Measurements from ENCODE around the gene OCIAD1.
"Not testable (repeated sequence)": the region's sequence is repeated elsewhere in the genome, so short reads cannot be mapped to it uniquely, and the experiment has no call there.

OCIAD1 gene

GRCh38 chr4:48848799-48849198, 17.9 kb downstream of the OCIAD1 start:
- H3K36me3 ChIP-seq (ENCODE audit: control insufficient read depth in 5 of 5, insufficient read depth in 5 of 5, low read length in 5 of 5), result peaks cover 28 to 46% (median 34%) of the 10 kb centered on the region in 5 donors
- H3K4me1 ChIP-seq (ENCODE audit: control insufficient read depth in 5 of 5, insufficient read depth in 5 of 5, low read length in 5 of 5); H3K27ac ChIP-seq (ENCODE audit: low read depth, low read length); H3K9ac ChIP-seq (ENCODE audit: low read length in 5 of 5); H3K4me3 ChIP-seq (ENCODE audit: low read depth in 1 of 5, low read length in 5 of 5); H3K9me3 ChIP-seq (ENCODE audit: control insufficient read depth in 5 of 5, low read length in 5 of 5); H3K27me3 ChIP-seq (ENCODE audit: control insufficient read depth in 5 of 5, insufficient read depth in 4 of 5, low read length in 5 of 5): not testable (repeated sequence)

GRCh38 chr4:48851651-48852050, 20.8 kb downstream of the OCIAD1 start:
- Histone ChIP-seq H3K4me3 (ENCODE audit: low read depth in 1 of 5, low read length in 5 of 5) (no peak overlapping the region), H3K27me3 (ENCODE audit: control insufficient read depth in 5 of 5, insufficient read depth in 4 of 5, low read length in 5 of 5) (no peaks in the 10 kb centered on the region), H3K36me3 (ENCODE audit: control insufficient read depth in 5 of 5, insufficient read depth in 5 of 5, low read length in 5 of 5) (peaks cover 27 to 36% (median 28%) of the 10 kb centered on the region in 5 donors), H3K9me3 (ENCODE audit: control insufficient read depth in 5 of 5, low read length in 5 of 5) (no peaks in the 10 kb centered on the region), H3K27ac (ENCODE audit: low read depth, low read length) (no peak overlapping the region), H3K4me1 (ENCODE audit: control insufficient read depth in 5 of 5, insufficient read depth in 5 of 5, low read length in 5 of 5) (peaks cover 0 to 5% (median 0%) of the 10 kb centered on the region in 5 donors), H3K9ac (ENCODE audit: low read length in 5 of 5) (no peak overlapping the region)

- Histone ChIP-seq H3K27ac (ENCODE audit: low read depth, low read length) (no peak overlapping the region), H3K36me3 (ENCODE audit: control insufficient read depth in 5 of 5, insufficient read depth in 5 of 5, low read length in 5 of 5) (peaks cover 27 to 49% (median 44%) of the 10 kb centered on the region in 5 donors), H3K4me3 (ENCODE audit: low read depth in 1 of 5, low read length in 5 of 5) (no peak overlapping the region), H3K9ac (ENCODE audit: low read length in 5 of 5) (no peak overlapping the region), H3K27me3 (ENCODE audit: control insufficient read depth in 5 of 5, insufficient read depth in 4 of 5, low read length in 5 of 5) (no peaks in the 10 kb centered on the region), H3K4me1 (ENCODE audit: control insufficient read depth in 5 of 5, insufficient read depth in 5 of 5, low read length in 5 of 5) (peaks cover 0 to 5% (median 0%) of the 10 kb centered on the region in 5 donors), H3K9me3 (ENCODE audit: control insufficient read depth in 5 of 5, low read length in 5 of 5) (no peaks in the 10 kb centered on the region)
Observed at GRCh38 chr4:48853604-48854394, 22.9 kb downstream of the OCIAD1 start.

- H3K27me3 ChIP-seq (ENCODE audit: control insufficient read depth in 5 of 5, insufficient read depth in 4 of 5, low read length in 5 of 5), result no peaks in the 10 kb centered on the region
- no peak overlapping the region for H3K9ac ChIP-seq (ENCODE audit: low read length in 5 of 5)
- H3K9me3 ChIP-seq (ENCODE audit: control insufficient read depth in 5 of 5, low read length in 5 of 5), result no peaks in the 10 kb centered on the region
- peaks cover 27 to 49% (median 44%) of the 10 kb centered on the region in 5 donors for H3K36me3 ChIP-seq (ENCODE audit: control insufficient read depth in 5 of 5, insufficient read depth in 5 of 5, low read length in 5 of 5)
- no peak overlapping the region for H3K27ac ChIP-seq (ENCODE audit: low read depth, low read length)
- H3K4me3 ChIP-seq (ENCODE audit: low read depth in 1 of 5, low read length in 5 of 5), result no peak overlapping the region
- peaks cover 0 to 5% (median 0%) of the 10 kb centered on the region in 5 donors for H3K4me1 ChIP-seq (ENCODE audit: control insufficient read depth in 5 of 5, insufficient read depth in 5 of 5, low read length in 5 of 5)
Observed at GRCh38 chr4:48854395-48854683, 23.5 kb downstream of the OCIAD1 start.

GRCh38 chr4:48854982-48855381, 24.1 kb downstream of the OCIAD1 start:
- Histone ChIP-seq H3K27ac (ENCODE audit: low read depth, low read length) (no peak overlapping the region), H3K36me3 (ENCODE audit: control insufficient read depth in 5 of 5, insufficient read depth in 5 of 5, low read length in 5 of 5) (peaks cover 27 to 53% (median 42%) of the 10 kb centered on the region in 5 donors), H3K4me1 (ENCODE audit: control insufficient read depth in 5 of 5, insufficient read depth in 5 of 5, low read length in 5 of 5) (peaks cover 0 to 5% (median 0%) of the 10 kb centered on the region in 5 donors)

GRCh38 chr4:48858130-48858529, 27.2 kb downstream of the OCIAD1 start:
- H3K27me3 ChIP-seq (ENCODE audit: control insufficient read depth in 5 of 5, insufficient read depth in 4 of 5, low read length in 5 of 5), result no peaks in the 10 kb centered on the region
- H3K4me1 ChIP-seq (ENCODE audit: control insufficient read depth in 5 of 5, insufficient read depth in 5 of 5, low read length in 5 of 5), result peaks cover 0 to 5% (median 0%) of the 10 kb centered on the region in 5 donors
- no peak overlapping the region for H3K27ac ChIP-seq (ENCODE audit: low read depth, low read length)
- H3K9me3 ChIP-seq (ENCODE audit: control insufficient read depth in 5 of 5, low read length in 5 of 5), result no peaks in the 10 kb centered on the region
- no peak overlapping the region for H3K4me3 ChIP-seq (ENCODE audit: low read depth in 1 of 5, low read length in 5 of 5)
- no peak overlapping the region for H3K9ac ChIP-seq (ENCODE audit: low read length in 5 of 5)
- peaks cover 23 to 42% (median 30%) of the 10 kb centered on the region in 5 donors for H3K36me3 ChIP-seq (ENCODE audit: control insufficient read depth in 5 of 5, insufficient read depth in 5 of 5, low read length in 5 of 5)

More at GRCh38 chr4:48854982-48855381, 24.1 kb downstream of the OCIAD1 start:
- H3K27me3 ChIP-seq (ENCODE audit: control insufficient read depth in 5 of 5, insufficient read depth in 4 of 5, low read length in 5 of 5), result no peaks in the 10 kb centered on the region
- no peak overlapping the region for H3K9ac ChIP-seq (ENCODE audit: low read length in 5 of 5)
- H3K4me3 ChIP-seq (ENCODE audit: low read depth in 1 of 5, low read length in 5 of 5), result no peak overlapping the region
- no peaks in the 10 kb centered on the region for H3K9me3 ChIP-seq (ENCODE audit: control insufficient read depth in 5 of 5, low read length in 5 of 5)

- H3K9ac ChIP-seq (ENCODE audit: low read length in 5 of 5), result no peak overlapping the region
- peaks cover 9 to 28% (median 21%) of the 10 kb centered on the region in 5 donors for H3K36me3 ChIP-seq (ENCODE audit: control insufficient read depth in 5 of 5, insufficient read depth in 5 of 5, low read length in 5 of 5)
- peaks cover 0 to 4% (median 0%) of the 10 kb centered on the region in 5 donors for H3K9me3 ChIP-seq (ENCODE audit: control insufficient read depth in 5 of 5, low read length in 5 of 5)
- no peaks in the 10 kb centered on the region for H3K4me1 ChIP-seq (ENCODE audit: control insufficient read depth in 5 of 5, insufficient read depth in 5 of 5, low read length in 5 of 5)
- H3K27me3 ChIP-seq (ENCODE audit: control insufficient read depth in 5 of 5, insufficient read depth in 4 of 5, low read length in 5 of 5), result no peaks in the 10 kb centered on the region
- H3K27ac ChIP-seq (ENCODE audit: low read depth, low read length), result no peak overlapping the region
- H3K4me3 ChIP-seq (ENCODE audit: low read depth in 1 of 5, low read length in 5 of 5), result no peak overlapping the region
Observed at GRCh38 chr4:48862038-48862437, 31.1 kb downstream of the OCIAD1 start.

GRCh38 chr4:48862661-48863060, 31.8 kb downstream of the OCIAD1 start:
- peaks cover 0 to 4% (median 0%) of the 10 kb centered on the region in 5 donors for H3K9me3 ChIP-seq (ENCODE audit: control insufficient read depth in 5 of 5, low read length in 5 of 5)
- H3K4me1 ChIP-seq (ENCODE audit: control insufficient read depth in 5 of 5, insufficient read depth in 5 of 5, low read length in 5 of 5), result no peaks in the 10 kb centered on the region
- peaks cover 7 to 25% (median 16%) of the 10 kb centered on the region in 5 donors for H3K36me3 ChIP-seq (ENCODE audit: control insufficient read depth in 5 of 5, insufficient read depth in 5 of 5, low read length in 5 of 5)
- no peak overlapping the region for H3K4me3 ChIP-seq (ENCODE audit: low read depth in 1 of 5, low read length in 5 of 5)
- no peaks in the 10 kb centered on the region for H3K27me3 ChIP-seq (ENCODE audit: control insufficient read depth in 5 of 5, insufficient read depth in 4 of 5, low read length in 5 of 5)
- H3K9ac ChIP-seq (ENCODE audit: low read length in 5 of 5), result no peak overlapping the region
- H3K27ac ChIP-seq (ENCODE audit: low read depth, low read length), result no peak overlapping the region

- H3K4me1 ChIP-seq (ENCODE audit: control insufficient read depth in 5 of 5, insufficient read depth in 5 of 5, low read length in 5 of 5), result no peaks in the 10 kb centered on the region
- no peak overlapping the region for H3K4me3 ChIP-seq (ENCODE audit: low read depth in 1 of 5, low read length in 5 of 5)
- no peak overlapping the region for H3K9ac ChIP-seq (ENCODE audit: low read length in 5 of 5)
- peaks cover 0 to 4% (median 0%) of the 10 kb centered on the region in 5 donors for H3K9me3 ChIP-seq (ENCODE audit: control insufficient read depth in 5 of 5, low read length in 5 of 5)
- H3K27me3 ChIP-seq (ENCODE audit: control insufficient read depth in 5 of 5, insufficient read depth in 4 of 5, low read length in 5 of 5), result no peaks in the 10 kb centered on the region
- H3K36me3 ChIP-seq (ENCODE audit: control insufficient read depth in 5 of 5, insufficient read depth in 5 of 5, low read length in 5 of 5), result peaks cover 6 to 16% (median 8%) of the 10 kb centered on the region in 5 donors
- H3K27ac ChIP-seq (ENCODE audit: low read depth, low read length), result no peak overlapping the region
Observed at GRCh38 chr4:48863728-48864127, 32.8 kb downstream of the OCIAD1 start.

GRCh38 chr4:48864696-48865095, 33.8 kb downstream of the OCIAD1 start:
- H3K27ac ChIP-seq (ENCODE audit: low read depth, low read length); H3K4me3 ChIP-seq (ENCODE audit: low read depth in 1 of 5, low read length in 5 of 5); H3K9me3 ChIP-seq (ENCODE audit: control insufficient read depth in 5 of 5, low read length in 5 of 5); H3K27me3 ChIP-seq (ENCODE audit: control insufficient read depth in 5 of 5, insufficient read depth in 4 of 5, low read length in 5 of 5); H3K4me1 ChIP-seq (ENCODE audit: control insufficient read depth in 5 of 5, insufficient read depth in 5 of 5, low read length in 5 of 5); H3K9ac ChIP-seq (ENCODE audit: low read length in 5 of 5): not testable (repeated sequence)
- H3K36me3 ChIP-seq (ENCODE audit: control insufficient read depth in 5 of 5, insufficient read depth in 5 of 5, low read length in 5 of 5), result peaks cover 6 to 14% (median 8%) of the 10 kb centered on the region in 5 donors
